Neutrophil (primary cell): ENCODE measurements around the gene ADAMTSL1.

Experiments
- H3K27ac ChIP-seq: fragments of 200-600 bp; sonication (generic); 2 replicates; pipeline ENCODE4 v1.5.1; 2016; ENCODE audit warnings: mild to moderate bottlenecking, moderate library complexity
- H3K27me3 ChIP-seq: fragments of 200-600 bp; sonication (generic); 2 replicates; pipeline ENCODE4 v1.6.0; 2016; ENCODE audit warnings: mild to moderate bottlenecking
- H3K36me3 ChIP-seq: fragments of 200-600 bp; sonication (generic); 2 replicates; pipeline ENCODE4 v1.5.1; 2017
- H3K4me1 ChIP-seq, 2 experiments: fragments of 200-600 bp in 1 of 2; sonication (generic) in 1 of 2; 1 replicate in 1 of 2; 2 replicates in 1 of 2; pipeline versions ENCODE4 v1.5.1 to v1.6.1; 2013 to 2016; ENCODE audit warnings: low read depth in 1 of 2, low read length in 1 of 2, mild to moderate bottlenecking in 1 of 2, moderate library complexity in 1 of 2; ENCODE audit not compliant: control insufficient read depth in 1 of 2, insufficient read depth in 1 of 2
- H3K4me3 ChIP-seq, 2 experiments: fragments of 200-600 bp in 1 of 2; sonication (generic) in 1 of 2; 1 replicate in 1 of 2; 2 replicates in 1 of 2; pipeline ENCODE4 v1.5.1; 2013 to 2016; ENCODE audit warnings: low read depth in 1 of 2, low read length in 1 of 2, mild to moderate bottlenecking in 1 of 2, moderate library complexity in 1 of 2
- H3K9me3 ChIP-seq: fragments of 200-600 bp; sonication (generic); 2 replicates; pipeline ENCODE4 v1.5.1; 2016
- CTCF ChIP-seq: fragments of 200-600 bp; sonication (generic); IDR thresholded peaks from 2 replicates; pipeline ENCODE4 v1.5.1; 2016; ENCODE audit warnings: antibody characterized with exemption

Gene ADAMTSL1

GRCh38 chr9:18705796-18706392 lies 231.9 kb downstream of the ADAMTSL1 start:
- Histone ChIP-seq H3K4me3 (no peak overlapping the region), H3K4me1 (no peaks in the 10 kb centered on the region), H3K27me3 (no peaks in the 10 kb centered on the region), H3K36me3 (no peaks in the 10 kb centered on the region), H3K27ac (no peak overlapping the region), H3K9me3 (no peaks in the 10 kb centered on the region)
- TF ChIP-seq CTCF = no peak

- Histone ChIP-seq H3K9me3 (no peaks in the 10 kb centered on the region), H3K4me1 (no peaks in the 10 kb centered on the region), H3K36me3 (no peaks in the 10 kb centered on the region), H3K27me3 (no peaks in the 10 kb centered on the region), H3K4me3 (no peak overlapping the region), H3K27ac (no peak overlapping the region)
- no peak for TF ChIP-seq CTCF
Measured at GRCh38 chr9:18706648-18707047, 232.7 kb downstream of the ADAMTSL1 start.

GRCh38 chr9:18707061-18707461 lies 233.1 kb downstream of the ADAMTSL1 start:
- TF ChIP-seq CTCF = no peak
- Histone ChIP-seq H3K9me3 (no peaks in the 10 kb centered on the region), H3K27ac (no peak overlapping the region), H3K36me3 (no peaks in the 10 kb centered on the region), H3K4me3 (no peak overlapping the region), H3K27me3 (no peaks in the 10 kb centered on the region), H3K4me1 (no peaks in the 10 kb centered on the region)

- no peak overlapping the region for H3K27ac ChIP-seq
- no peaks in the 10 kb centered on the region for H3K27me3 ChIP-seq
- no peak for TF ChIP-seq CTCF
- H3K4me3 ChIP-seq = no peak overlapping the region
- H3K9me3 ChIP-seq = no peaks in the 10 kb centered on the region
- H3K4me1 ChIP-seq = no peaks in the 10 kb centered on the region
- H3K36me3 ChIP-seq = no peaks in the 10 kb centered on the region
Measured at GRCh38 chr9:18707489-18708205, 233.7 kb downstream of the ADAMTSL1 start.

GRCh38 chr9:18708429-18708828 lies 234.5 kb downstream of the ADAMTSL1 start:
- no peaks in the 10 kb centered on the region for H3K9me3 ChIP-seq
- H3K4me3 ChIP-seq = no peak overlapping the region
- no peaks in the 10 kb centered on the region for H3K27me3 ChIP-seq
- TF ChIP-seq CTCF = no peak
- no peaks in the 10 kb centered on the region for H3K4me1 ChIP-seq
- H3K27ac ChIP-seq = no peak overlapping the region
- no peaks in the 10 kb centered on the region for H3K36me3 ChIP-seq
